Nephron progenitor cell (in vitro differentiated cells): ENCODE measurements around the gene TRAF4.

ENCODE experiments used
- DNase-seq: peaks from one replicate; pipeline ENCODE4 v3.0.0; 2021
- H3K27ac Mint-ChIP-seq: 2 replicates; pipeline ENCODE4 v1.8.0; 2021; ENCODE audit warnings: mild to moderate bottlenecking, moderate library complexity, mixed read lengths
- H3K27me3 Mint-ChIP-seq: 2 replicates; pipeline ENCODE4 v1.8.0; 2021; ENCODE audit warnings: mild to moderate bottlenecking, low read depth, mixed read lengths; ENCODE audit not compliant: poor library complexity
- H3K36me3 Mint-ChIP-seq: 2 replicates; pipeline ENCODE4 v1.8.0; 2021; ENCODE audit warnings: low read depth, mixed read lengths
- H3K4me1 Mint-ChIP-seq: 2 replicates; pipeline ENCODE4 v1.8.0; 2021; ENCODE audit warnings: mixed read lengths
- H3K4me3 Mint-ChIP-seq: 2 replicates; pipeline ENCODE4 v1.8.0; 2021; ENCODE audit warnings: mild to moderate bottlenecking, moderate library complexity, mixed read lengths
- H3K9me3 Mint-ChIP-seq: 2 replicates; pipeline ENCODE4 v1.8.0; 2021; ENCODE audit warnings: mild to moderate bottlenecking, moderate library complexity, mixed read lengths
- CTCF ChIP-seq: fragments of 200-600 bp; sonication (generic); IDR thresholded peaks from 2 replicates; pipeline ENCODE4 v1.5.0; 2021; ENCODE audit warnings: antibody characterized with exemption

The TRAF4 gene

DNA sequence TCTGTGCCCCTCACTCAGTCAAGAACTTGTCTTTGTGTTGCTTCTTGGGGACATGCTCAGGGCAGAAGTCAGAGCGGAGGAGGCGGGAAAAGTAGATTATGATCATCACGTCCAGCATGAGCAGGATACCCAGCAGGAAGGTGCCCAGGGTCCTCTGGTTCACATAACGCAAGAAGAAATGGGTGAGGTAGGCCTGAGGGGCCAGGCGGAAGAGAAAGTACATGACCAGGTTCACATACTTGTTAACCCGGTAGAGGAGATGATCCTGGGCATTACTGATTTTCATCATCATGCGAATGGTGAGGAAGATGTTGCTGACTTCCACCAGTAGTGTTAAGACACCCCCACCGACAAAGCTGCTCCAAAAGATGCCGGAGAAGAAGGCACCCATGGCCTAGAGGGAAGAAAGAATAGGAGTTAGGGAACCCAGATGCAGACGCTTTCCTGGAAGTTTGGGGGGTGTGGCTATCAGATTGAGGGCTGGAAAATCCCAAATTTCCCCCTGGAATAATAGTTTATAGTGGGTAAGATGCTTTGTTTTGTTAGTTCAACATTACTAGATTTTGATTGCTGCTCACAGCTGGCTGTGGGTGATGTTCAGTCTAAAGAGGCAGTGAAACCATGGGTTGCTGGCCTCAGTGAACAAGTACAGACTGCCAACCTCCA lies 19.2 kb upstream of the TRAF4 start:
- Mint-ChIP-seq H3K4me1 (peaks cover 76% of the 10 kb centered on the region), H3K27me3 (peaks cover 5% of the 10 kb centered on the region), H3K4me3 (peak overlapping the region; percentile 84), H3K27ac (peak overlapping the region; percentile 86), H3K9me3 (no peaks in the 10 kb centered on the region), H3K36me3 (peaks cover 42% of the 10 kb centered on the region)
- no peak for DNase-seq
- TF ChIP-seq CTCF: no peak

DNA sequence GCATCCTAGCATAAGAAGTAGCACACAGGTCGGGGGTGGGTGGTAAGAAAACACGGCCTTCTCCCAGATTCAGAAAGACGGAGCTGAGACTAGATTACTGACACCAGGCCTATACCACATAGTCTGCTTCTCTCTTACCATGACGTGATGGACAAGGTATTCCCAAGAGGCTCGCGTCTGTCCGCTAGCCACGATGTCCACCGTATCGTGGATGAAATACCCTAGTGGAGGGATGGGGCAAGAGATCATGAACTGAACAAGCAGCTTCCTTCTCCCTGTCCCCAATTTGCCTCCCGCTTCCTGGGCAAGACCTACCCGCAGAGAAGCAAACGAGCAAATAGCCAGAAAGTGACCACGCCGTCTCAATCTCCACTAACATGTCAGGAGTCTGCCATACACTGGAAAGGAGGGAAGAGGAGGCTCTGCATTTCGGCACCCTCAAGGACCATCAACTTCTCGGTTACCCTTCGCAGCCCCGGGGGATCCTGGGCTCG lies 18.6 kb upstream of the TRAF4 start:
- Mint-ChIP-seq H3K4me3 (peak overlapping the region; percentile 84), H3K27me3 (peaks cover under 1% of the 10 kb centered on the region), H3K4me1 (peaks cover 74% of the 10 kb centered on the region), H3K9me3 (no peaks in the 10 kb centered on the region), H3K36me3 (peaks cover 38% of the 10 kb centered on the region), H3K27ac (peak overlapping the region; percentile 86)
- no peak for TF ChIP-seq CTCF
- no peak for DNase-seq

GRCh38 chr17:28725660-28726225 lies 18.1 kb upstream of the TRAF4 start:
- peaks cover 69% of the 10 kb centered on the region for H3K4me1 Mint-ChIP-seq
- DNase-seq: no peak

DNA sequence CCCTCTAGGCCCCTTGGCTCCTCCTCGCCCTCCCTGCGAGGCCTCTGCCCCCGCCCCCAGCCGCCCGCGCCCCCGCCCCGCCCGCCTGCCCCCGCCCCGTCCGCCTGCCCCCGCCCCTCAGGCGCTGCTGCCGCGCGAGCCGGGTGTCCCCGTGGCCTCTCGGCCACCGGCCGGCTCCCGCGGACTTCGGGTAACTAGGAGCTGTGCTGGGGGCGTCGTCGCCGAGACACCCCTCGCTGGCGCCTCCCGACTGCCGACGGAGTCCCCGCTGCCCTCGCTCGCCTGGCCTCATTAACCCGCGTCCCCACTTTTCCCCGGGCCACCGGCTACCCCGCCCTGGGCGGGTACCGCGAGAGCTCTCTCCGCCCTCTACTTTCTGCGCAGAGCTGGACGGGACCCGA lies 17.6 kb upstream of the TRAF4 start, which contains the start of gene TLCD1:
Gene TLCD1 (minus strand): TSS at position 8 of the 401 bp plus-strand sequence. CDS start 136 bp downstream, outside the sequence.
- peak; percentile 80 for DNase-seq
- H3K4me3 Mint-ChIP-seq: peak within 1 kb of the TSS; percentile 92
- peak within 1 kb of the TSS; percentile 96 for H3K27ac Mint-ChIP-seq
- H3K4me1 Mint-ChIP-seq: peaks cover 64% of the 10 kb centered on the region
- TF ChIP-seq CTCF: no peak
- no peaks in the 10 kb centered on the region for H3K9me3 Mint-ChIP-seq
- peaks cover 27% of the 10 kb centered on the region for H3K36me3 Mint-ChIP-seq
- no peaks in the 10 kb centered on the region for H3K27me3 Mint-ChIP-seq

More at GRCh38 chr17:28725660-28726225, 18.1 kb upstream of the TRAF4 start:
- no peaks in the 10 kb centered on the region for H3K9me3 Mint-ChIP-seq
- peak overlapping the region; percentile 86 for H3K27ac Mint-ChIP-seq
- H3K4me3 Mint-ChIP-seq: peak overlapping the region; percentile 84
- peaks cover 32% of the 10 kb centered on the region for H3K36me3 Mint-ChIP-seq
- TF ChIP-seq CTCF: no peak
- H3K27me3 Mint-ChIP-seq: no peaks in the 10 kb centered on the region

GRCh38 chr17:28726627-28727491 lies 17.0 kb upstream of the TRAF4 start:
- Mint-ChIP-seq H3K4me3 (peak overlapping the region; percentile 92), H3K36me3 (peaks cover 23% of the 10 kb centered on the region), H3K4me1 (peaks cover 57% of the 10 kb centered on the region), H3K27ac (peak overlapping the region; percentile 96), H3K27me3 (no peaks in the 10 kb centered on the region), H3K9me3 (no peaks in the 10 kb centered on the region)
- peak; percentile 97 for DNase-seq
- peak; percentile 98 for TF ChIP-seq CTCF
